Activated CD8-positive, alpha-beta memory T cell treated with anti-CD3 and anti-CD28 coated beads, Interleukin-2, amount 50 U/mL, for 24 hours (primary cell): ENCODE data around the gene CERS5.
A peak's percentile ranks its signal among the peaks of the same experiment; 100 is the strongest.

Source experiments
- DNase-seq: peaks from one replicate; pipeline ENCODE4 v3.0.0-alpha.2; 2020; ENCODE audit errors: extremely low read depth

The CERS5 gene

GRCh38 chr12:50127546-50127945 lies 39.6 kb downstream of the CERS5 start:
- DNase-seq, result no peak

GRCh38 chr12:50123203-50123602 lies 44.0 kb downstream of the CERS5 start:
- DNase-seq, result no peak

GRCh38 chr12:50121641-50122040 lies 45.5 kb downstream of the CERS5 start:
- no peak for DNase-seq

GRCh38 chr12:50120953-50121352 lies 46.2 kb downstream of the CERS5 start:
- no peak for DNase-seq

GRCh38 chr12:50120521-50120920 lies 46.6 kb downstream of the CERS5 start:
- no peak for DNase-seq

GRCh38 chr12:50119387-50119786 lies 47.8 kb downstream of the CERS5 start:
- no peak for DNase-seq

- DNase-seq, result no peak
These were observed 50.0 kb downstream of the CERS5 start for GRCh38 chr12:50117057-50117622.

GRCh38 chr12:50112456-50113218 lies 54.5 kb downstream of the CERS5 start:
- peak; percentile 6 for DNase-seq

GRCh38 chr12:50111693-50112455 lies 55.3 kb downstream of the CERS5 start, which contains the start of gene COX14:
TSS of gene COX14 (plus strand) at chr12:50112236. CDS start at chr12:50120044, 7,808 bp downstream.
- peak; percentile 99 for DNase-seq

GRCh38 chr12:50111395-50111692 lies 55.8 kb downstream of the CERS5 start:
- DNase-seq, result no peak

- no peak for DNase-seq
These were observed 56.3 kb downstream of the CERS5 start for GRCh38 chr12:50110762-50111351.

- DNase-seq, result no peak
These were observed 56.9 kb downstream of the CERS5 start for GRCh38 chr12:50110127-50110761.

- DNase-seq, result no peak
These were observed 57.9 kb downstream of the CERS5 start for GRCh38 chr12:50109319-50109718.

- no peak for DNase-seq
These were observed 59.5 kb downstream of the CERS5 start for GRCh38 chr12:50107416-50108268.

GRCh38 chr12:50106907-50107306 lies 60.3 kb downstream of the CERS5 start:
- no peak for DNase-seq

GRCh38 chr12:50105913-50106450 lies 61.2 kb downstream of the CERS5 start:
- DNase-seq, result no peak

GRCh38 chr12:50104417-50105366 lies 62.5 kb downstream of the CERS5 start:
- no peak for DNase-seq

- no peak for DNase-seq
These were observed 63.3 kb downstream of the CERS5 start, which contains the start of gene GPD1 for GRCh38 chr12:50103767-50104321. TSS of gene GPD1 (plus strand) at chr12:50104008. CDS start at chr12:50104051, 43 bp downstream.

GRCh38 chr12:50103351-50103750 lies 63.8 kb downstream of the CERS5 start:
- no peak for DNase-seq
